Ovary (tissue), 3 donors: Measurements from ENCODE around the gene DTNBP1.

Source experiments
- CTCF ChIP-seq, 3 donors: fragments of 450-650 bp in 2 of 3; fragments of 200-600 bp in 1 of 3; IDR thresholded peaks; one replicate each; pipeline versions ENCODE4 v1.5.1 to v1.8.0; 2016 to 2022; ENCODE audit warnings: antibody characterized with exemption in 3 of 3, mild to moderate bottlenecking in 1 of 3
- POLR2A ChIP-seq: fragments of 450-650 bp; IDR thresholded peaks from one replicate; pipeline ENCODE4 v1.6.1; 2017; ENCODE audit warnings: antibody characterized with exemption, mild to moderate bottlenecking, moderate library complexity
- donor health status: DM: no; HTN: no; CAD: no.

GRCh38 chr6:15657290-15657689, 5.5 kb downstream of the DTNBP1 start:
- TF ChIP-seq POLR2A = no peak
- TF ChIP-seq CTCF (IDR thresholded peaks at IDR 0.05) = no peak
